Mucosa of stomach (tissue), 1 donor: Measurements from ENCODE around the gene TENM3.

Experiments
- H3K27me3 ChIP-seq: one replicate; pipeline ENCODE4 v1.7.0; 2013; ENCODE audit warnings: mild to moderate bottlenecking, low read length; ENCODE audit not compliant: control insufficient read depth, insufficient read depth
- H3K36me3 ChIP-seq: one replicate; pipeline ENCODE4 v1.7.0; 2013; ENCODE audit warnings: low read length; ENCODE audit not compliant: control insufficient read depth, insufficient read depth
- H3K4me1 ChIP-seq: one replicate; pipeline ENCODE4 v1.7.0; 2013; ENCODE audit warnings: mild to moderate bottlenecking, low read length; ENCODE audit not compliant: control insufficient read depth, insufficient read depth
- H3K4me3 ChIP-seq: one replicate; pipeline ENCODE4 v1.7.0; 2013; ENCODE audit warnings: low read length
- H3K9ac ChIP-seq: one replicate; pipeline ENCODE4 v1.7.0; 2013; ENCODE audit warnings: mild to moderate bottlenecking, low read length, moderate library complexity
- H3K9me3 ChIP-seq: one replicate; pipeline ENCODE4 v1.7.0; 2013; ENCODE audit warnings: mild to moderate bottlenecking, low read length, moderate library complexity; ENCODE audit not compliant: control insufficient read depth
- donor health status: Pancreatic carcinoma.

The TENM3 gene

DNA sequence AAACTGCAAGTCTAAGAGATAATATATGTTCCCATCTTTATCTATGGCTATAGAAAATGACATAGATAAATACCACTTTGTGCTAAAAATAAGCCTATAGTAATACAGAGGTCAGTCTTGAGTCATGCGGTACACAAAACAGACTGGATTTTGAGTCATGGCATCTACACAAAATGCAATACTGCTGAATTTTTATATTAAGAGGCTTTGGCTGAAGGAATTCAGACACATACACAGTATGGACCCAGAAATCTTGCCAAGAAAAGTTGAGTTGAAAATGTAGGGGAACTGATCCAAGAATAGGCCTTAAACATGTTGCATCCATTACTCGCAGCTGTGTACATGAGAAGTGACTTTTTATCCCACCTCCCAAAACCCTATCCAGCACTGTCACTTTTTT is 184.4 kb downstream of the TENM3 start:
- no peak overlapping the region for H3K4me3 ChIP-seq
- no peaks in the 10 kb centered on the region for H3K9me3 ChIP-seq
- H3K36me3 ChIP-seq, result no peaks in the 10 kb centered on the region

GRCh38 chr4:182429896-182430295 is 186.7 kb downstream of the TENM3 start:
- Histone ChIP-seq H3K4me3 (no peak overlapping the region), H3K9ac (no peak overlapping the region), H3K9me3 (no peaks in the 10 kb centered on the region), H3K4me1 (no peaks in the 10 kb centered on the region), H3K27me3 (no peaks in the 10 kb centered on the region), H3K36me3 (no peaks in the 10 kb centered on the region)

More for the DNA sequence above, 184.4 kb downstream of the TENM3 start:
- Histone ChIP-seq H3K27me3 (no peaks in the 10 kb centered on the region), H3K4me1 (no peaks in the 10 kb centered on the region), H3K9ac (no peak overlapping the region)

DNA sequence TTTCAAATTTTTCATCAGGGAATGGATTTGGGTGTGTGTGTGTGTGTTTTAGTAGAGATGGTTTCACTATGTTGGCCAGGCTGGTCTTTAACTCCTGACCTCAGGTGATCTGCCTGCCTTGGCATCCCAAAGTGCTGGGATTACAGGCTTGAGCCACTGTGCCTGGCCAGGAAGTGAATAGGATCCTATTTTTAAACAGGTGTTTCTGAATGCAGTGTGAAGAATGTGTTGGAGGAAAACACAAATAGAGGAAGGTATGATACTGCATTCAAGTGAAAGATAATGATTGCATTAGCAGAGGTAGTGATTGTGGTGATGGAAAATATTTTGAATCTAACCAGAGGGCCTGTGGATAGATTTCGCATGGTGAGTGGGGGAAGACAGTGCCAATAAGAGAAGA is 189.6 kb downstream of the TENM3 start:
- no peaks in the 10 kb centered on the region for H3K4me1 ChIP-seq
- H3K9ac ChIP-seq, result no peak overlapping the region
- H3K27me3 ChIP-seq, result no peaks in the 10 kb centered on the region
- H3K9me3 ChIP-seq, result no peaks in the 10 kb centered on the region
- no peak overlapping the region for H3K4me3 ChIP-seq
- no peaks in the 10 kb centered on the region for H3K36me3 ChIP-seq

- no peaks in the 10 kb centered on the region for H3K36me3 ChIP-seq
- no peak overlapping the region for H3K9ac ChIP-seq
- H3K27me3 ChIP-seq, result no peaks in the 10 kb centered on the region
- H3K9me3 ChIP-seq, result no peaks in the 10 kb centered on the region
- H3K4me3 ChIP-seq, result no peak overlapping the region
- H3K4me1 ChIP-seq, result no peaks in the 10 kb centered on the region
These were observed 191.5 kb downstream of the TENM3 start for GRCh38 chr4:182434720-182435119.

DNA sequence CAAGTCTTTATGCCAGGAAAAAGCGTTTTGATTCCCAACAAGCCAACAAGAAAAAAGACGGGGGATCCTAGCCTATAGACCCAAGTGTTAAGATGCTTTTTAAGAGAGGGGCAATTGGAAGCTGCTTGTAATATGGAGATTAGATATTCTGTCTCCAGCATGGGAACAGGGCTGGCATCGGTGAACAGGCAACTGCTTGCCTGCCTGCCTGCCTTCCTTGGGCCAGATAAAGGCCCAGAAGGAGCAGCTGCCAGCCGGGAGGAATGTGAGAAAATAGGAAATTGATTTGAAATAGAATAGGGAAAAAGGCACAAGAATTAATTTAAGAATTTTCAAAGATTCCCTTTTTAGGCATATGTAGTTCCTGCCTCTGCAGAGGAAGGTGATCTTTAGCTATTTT is 192.2 kb downstream of the TENM3 start:
- Histone ChIP-seq H3K36me3 (no peaks in the 10 kb centered on the region), H3K9ac (no peak overlapping the region), H3K4me3 (no peak overlapping the region), H3K9me3 (no peaks in the 10 kb centered on the region), H3K4me1 (no peaks in the 10 kb centered on the region), H3K27me3 (no peaks in the 10 kb centered on the region)

DNA sequence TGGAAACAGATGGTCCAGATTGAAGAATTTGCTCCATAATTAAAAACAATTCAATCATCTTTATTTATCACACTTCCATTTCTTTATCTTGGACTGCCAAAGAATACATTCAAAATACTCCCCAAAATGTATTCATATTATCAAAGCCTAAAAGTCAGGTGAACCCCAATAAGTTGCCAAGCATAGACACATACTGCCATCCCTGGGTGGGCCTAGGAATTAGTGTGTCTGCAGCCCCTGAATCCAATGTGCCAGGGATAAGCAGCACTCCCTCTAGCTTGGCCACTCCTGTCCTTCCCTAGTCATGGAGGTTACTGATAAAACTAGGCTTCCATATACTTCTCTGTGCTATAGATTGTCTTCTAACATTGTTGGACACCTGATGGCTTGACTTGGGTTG is 199.9 kb downstream of the TENM3 start:
- Histone ChIP-seq H3K4me1 (no peaks in the 10 kb centered on the region), H3K27me3 (peaks cover 10% of the 10 kb centered on the region), H3K9ac (no peak overlapping the region), H3K4me3 (no peak overlapping the region), H3K36me3 (no peaks in the 10 kb centered on the region), H3K9me3 (no peaks in the 10 kb centered on the region)

GRCh38 chr4:182447767-182448280 is 204.6 kb downstream of the TENM3 start:
- Histone ChIP-seq H3K9ac (no peak overlapping the region), H3K9me3 (no peaks in the 10 kb centered on the region), H3K27me3 (peaks cover 39% of the 10 kb centered on the region), H3K36me3 (no peaks in the 10 kb centered on the region), H3K4me3 (no peak overlapping the region), H3K4me1 (peaks cover 5% of the 10 kb centered on the region)

- no peak overlapping the region for H3K4me3 ChIP-seq
- H3K36me3 ChIP-seq, result no peaks in the 10 kb centered on the region
- no peaks in the 10 kb centered on the region for H3K9me3 ChIP-seq
- H3K9ac ChIP-seq, result no peak overlapping the region
- peaks cover 39% of the 10 kb centered on the region for H3K27me3 ChIP-seq
- H3K4me1 ChIP-seq, result peaks cover 5% of the 10 kb centered on the region
These were observed 205.3 kb downstream of the TENM3 start for GRCh38 chr4:182448281-182449151.

- peaks cover 39% of the 10 kb centered on the region for H3K27me3 ChIP-seq
- no peaks in the 10 kb centered on the region for H3K9me3 ChIP-seq
- H3K9ac ChIP-seq, result no peak overlapping the region
- H3K36me3 ChIP-seq, result no peaks in the 10 kb centered on the region
- no peak overlapping the region for H3K4me3 ChIP-seq
- H3K4me1 ChIP-seq, result peaks cover 5% of the 10 kb centered on the region
These were observed 206.2 kb downstream of the TENM3 start for GRCh38 chr4:182449186-182449929.

- no peak overlapping the region for H3K4me3 ChIP-seq
- H3K9ac ChIP-seq, result no peak overlapping the region
- H3K4me1 ChIP-seq, result peaks cover 5% of the 10 kb centered on the region
- H3K27me3 ChIP-seq, result peaks cover 39% of the 10 kb centered on the region
- no peaks in the 10 kb centered on the region for H3K9me3 ChIP-seq
- H3K36me3 ChIP-seq, result no peaks in the 10 kb centered on the region
These were observed 206.8 kb downstream of the TENM3 start for GRCh38 chr4:182449930-182450439.

DNA sequence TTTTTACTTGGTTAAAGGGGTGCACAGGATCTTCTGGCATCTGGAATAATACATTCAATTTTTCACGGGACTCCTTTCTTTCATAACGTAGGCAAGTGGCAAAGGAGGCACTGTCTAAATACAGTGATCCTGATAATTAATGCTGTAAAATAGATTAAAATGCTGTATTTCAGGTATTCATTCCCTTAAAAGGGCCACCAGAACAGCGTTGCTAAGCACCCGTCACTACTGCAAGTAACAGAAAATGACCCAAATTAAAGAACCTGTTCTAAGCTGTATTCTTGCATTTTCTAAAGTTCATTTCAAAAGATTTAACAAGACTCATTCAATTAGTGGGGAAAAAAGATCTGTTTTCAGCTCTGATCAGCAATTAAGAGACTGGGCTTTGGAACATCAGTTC is 208.2 kb downstream of the TENM3 start:
- Histone ChIP-seq H3K36me3 (no peaks in the 10 kb centered on the region), H3K4me3 (no peak overlapping the region), H3K9ac (no peak overlapping the region), H3K4me1 (peaks cover 5% of the 10 kb centered on the region), H3K9me3 (no peaks in the 10 kb centered on the region), H3K27me3 (peaks cover 39% of the 10 kb centered on the region)

DNA sequence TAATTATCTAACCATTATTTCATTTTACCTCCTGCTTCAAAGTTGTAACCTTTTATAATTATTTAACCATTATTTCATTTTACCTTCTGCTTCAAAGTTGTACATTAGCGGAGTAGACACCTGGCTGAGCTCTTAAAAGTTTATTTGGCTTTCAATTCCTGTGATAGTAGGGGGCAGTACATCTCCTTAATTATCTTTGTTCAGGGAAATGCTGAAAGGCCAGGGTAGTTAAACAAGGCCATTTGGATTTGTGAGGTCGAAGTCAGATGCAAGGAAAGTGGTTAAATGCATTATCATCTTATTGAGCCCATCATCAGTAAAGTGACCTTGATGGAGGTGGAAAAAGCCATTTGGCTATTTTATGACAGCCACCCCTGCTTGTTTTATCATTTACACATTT is 210.6 kb downstream of the TENM3 start:
- Histone ChIP-seq H3K4me3 (no peak overlapping the region), H3K4me1 (peaks cover 5% of the 10 kb centered on the region), H3K36me3 (no peaks in the 10 kb centered on the region), H3K27me3 (peaks cover 24% of the 10 kb centered on the region), H3K9ac (no peak overlapping the region), H3K9me3 (no peaks in the 10 kb centered on the region)
